HepG2 (cell line): ENCODE data around the gene ZNF22. TPM values are rescaled to one million over a fixed set of nuclear protein-coding genes. Genes with fewer than 3 reads are reported as not detected.

Source experiments
- AGO2 ChIP-seq: fragments of 200-400 bp; formaldehyde crosslinking; optimal IDR thresholded peaks from 2 replicates; pipeline ENCODE3; 2017; ENCODE audit warnings: mild to moderate bottlenecking, low read depth, low read length, moderate library complexity
- BRCA1 ChIP-seq: sonication (generic); formaldehyde crosslinking; IDR thresholded peaks from 2 replicates; pipeline ENCODE4 v1.4.0; 2020; ENCODE audit warnings: missing genetic modification reagents
- FOXC1 ChIP-seq: sonication (generic); formaldehyde crosslinking; IDR thresholded peaks from 2 replicates; pipeline ENCODE4 v1.8.0; 2022; ENCODE audit warnings: mild to moderate bottlenecking, missing genetic modification reagents, borderline replicate concordance
- HOXD1 ChIP-seq: sonication (generic); formaldehyde crosslinking; IDR thresholded peaks from 2 replicates; pipeline ENCODE4 v1.5.0; 2020; ENCODE audit warnings: missing genetic modification reagents
- IRF2 ChIP-seq: IDR thresholded peaks from 2 replicates; pipeline ENCODE4 v1.6.1; 2018; ENCODE audit warnings: missing genetic modification reagents, missing compliant biosample characterization
- KDM4B ChIP-seq: sonication (generic); formaldehyde crosslinking; IDR thresholded peaks from 2 replicates; pipeline ENCODE4 v1.4.0; 2020; ENCODE audit warnings: missing genetic modification reagents
- LCORL ChIP-seq, 2 experiments: fragments of 450-650 bp in 1 of 2; sonication (generic) in 1 of 2; formaldehyde crosslinking in 1 of 2; IDR thresholded peaks; 2 replicates each; pipeline versions ENCODE4 v1.5.0 to v1.6.1; 2017 to 2020; ENCODE audit warnings: antibody characterized with exemption in 1 of 2, missing genetic modification reagents in 1 of 2
- NFE2 ChIP-seq: sonication (generic); formaldehyde crosslinking; IDR thresholded peaks from 2 replicates; pipeline ENCODE4 v1.4.0; 2020; ENCODE audit warnings: missing genetic modification reagents
- NFYC ChIP-seq: IDR thresholded peaks from 2 replicates; pipeline ENCODE4 v1.6.1; 2016; ENCODE audit warnings: missing genetic modification reagents, missing compliant biosample characterization
- PCBP1 ChIP-seq: fragments of 200-400 bp; formaldehyde crosslinking; IDR thresholded peaks from 2 replicates; pipeline ENCODE4 v1.6.1; 2017; ENCODE audit warnings: mild to moderate bottlenecking, low read depth, low read length, borderline replicate concordance
- SAP130 ChIP-seq: IDR thresholded peaks from 2 replicates; pipeline ENCODE4 v1.6.1; 2016; ENCODE audit warnings: low read depth
- SMAD9 ChIP-seq: sonication (generic); formaldehyde crosslinking; IDR thresholded peaks from 2 replicates; pipeline ENCODE4 v1.5.1; 2020; ENCODE audit warnings: mild to moderate bottlenecking, missing genetic modification reagents
- SP1 ChIP-seq, 2 experiments: fragments of 450-650 bp in 1 of 2; sonication (generic) in 1 of 2; formaldehyde crosslinking in 1 of 2; IDR thresholded peaks; 2 replicates each; pipeline versions ENCODE4 v1.4.0 to v1.6.1; 2016 to 2020; ENCODE audit warnings: missing genetic modification reagents in 1 of 2
- SP5 ChIP-seq: IDR thresholded peaks from 2 replicates; pipeline ENCODE4 v1.6.1; 2016; ENCODE audit warnings: low read depth, borderline replicate concordance
- ZNF121 ChIP-seq: sonication (generic); formaldehyde crosslinking; IDR thresholded peaks from 2 replicates; pipeline ENCODE4 v1.5.0; 2020; ENCODE audit warnings: mild to moderate bottlenecking, missing genetic modification reagents
- ZNF17 ChIP-seq: sonication (generic); formaldehyde crosslinking; IDR thresholded peaks from 2 replicates; pipeline ENCODE4 v1.5.0; 2020; ENCODE audit warnings: mild to moderate bottlenecking, missing genetic modification reagents
- ZNF556 ChIP-seq: sonication (generic); formaldehyde crosslinking; IDR thresholded peaks from 2 replicates; pipeline ENCODE4 v1.4.0; 2020; ENCODE audit warnings: mild to moderate bottlenecking, missing genetic modification reagents, borderline replicate concordance
- polyA plus RNA-seq, 8 experiments: library from polyadenylated mRNA; depleted of rRNA in 3 of 8; stranded (reverse) in 7 of 8; unstranded in 1 of 8; fragments of >200 nt; fragmentation: Illumina TruSeq in 4 of 8; extraction: Trizol in 4 of 8; gene quantifications; 2 replicates each; pipeline versions ENCODE4 v1.2.1 to v1.2.3, GENCODE V29; 2011 to 2016; ENCODE audit warnings: low read depth in 4 of 8, missing spikeins in 1 of 8, mixed read lengths in 1 of 8; ENCODE audit not compliant: insufficient read depth in 1 of 8
- total RNA-seq, 5 experiments: library from RNA; depleted of rRNA; stranded (reverse); fragments of >200 nt; fragmentation: Illumina TruSeq; extraction: Trizol; gene quantifications; 2 replicates each; pipeline ENCODE4 v1.2.3, GENCODE V29; 2016; ENCODE audit warnings: low read depth in 1 of 5
- TF ChIP-seq, protein P1 (sequence below): IDR thresholded peaks from 2 replicates; pipeline ENCODE4 v1.6.1; 2016; ENCODE audit warnings: control low read depth
- TF ChIP-seq, protein P2 (sequence below): sonication (generic); formaldehyde crosslinking; IDR thresholded peaks from 2 replicates; pipeline ENCODE4 v1.4.0; 2020; ENCODE audit warnings: low read depth, missing genetic modification reagents
- TF ChIP-seq, protein P3 (sequence below): IDR thresholded peaks from 2 replicates; pipeline ENCODE4 v1.6.1; 2016
- TF ChIP-seq, protein P4 (sequence below): IDR thresholded peaks from 2 replicates; pipeline ENCODE4 v1.6.1; 2018; ENCODE audit warnings: missing genetic modification reagents
- TF ChIP-seq, protein P5 (sequence below): sonication (generic); formaldehyde crosslinking; IDR thresholded peaks from 2 replicates; pipeline ENCODE4 v1.5.0; 2020; ENCODE audit warnings: mild to moderate bottlenecking, missing genetic modification reagents

Gene ZNF22
- total and polyA plus RNA-seq, 2 of the 13 experiments (the other 11 are each of a cell fraction or from before 2014, with no cell fraction given), result 0.40 to 1.3 TPM

DNA sequence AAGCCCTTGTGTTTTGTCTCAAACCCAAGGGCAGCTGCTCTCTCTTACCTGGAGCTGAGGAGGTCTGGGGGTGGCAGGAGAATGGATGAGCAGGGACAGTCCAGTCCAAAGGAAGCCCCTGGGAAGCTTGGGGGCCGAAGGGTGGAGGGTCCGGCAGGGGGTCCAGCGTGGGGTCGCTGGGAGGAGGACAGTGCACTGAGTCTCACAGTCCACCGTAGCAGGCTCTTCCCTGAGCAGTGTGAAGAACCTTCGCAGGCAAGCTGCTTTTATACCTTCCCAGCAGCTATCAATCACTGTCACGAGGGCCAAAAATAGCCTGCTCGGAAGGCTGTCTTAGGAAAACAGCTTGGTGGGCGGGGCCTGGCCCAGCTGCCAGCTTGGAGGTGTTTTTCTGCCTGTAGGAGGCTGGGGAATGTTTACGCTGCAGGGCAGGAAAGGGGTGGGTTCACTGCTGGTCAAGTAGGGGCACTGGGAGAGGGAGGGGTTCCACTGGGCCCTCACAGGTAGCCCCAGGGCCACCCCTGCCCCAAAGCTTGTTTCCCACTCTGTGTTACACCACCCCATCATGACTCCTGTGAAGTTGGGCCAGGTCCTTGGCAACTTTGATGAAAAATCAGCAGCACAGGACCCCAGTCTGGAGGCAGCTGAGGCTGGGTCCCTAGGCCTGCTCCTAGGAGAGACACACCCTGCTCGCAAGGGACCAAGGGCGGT lies 22.0 kb upstream of the ZNF22 start, which contains the start of gene DEPP1 (continued):
- TF ChIP-seq, protein P1, sequence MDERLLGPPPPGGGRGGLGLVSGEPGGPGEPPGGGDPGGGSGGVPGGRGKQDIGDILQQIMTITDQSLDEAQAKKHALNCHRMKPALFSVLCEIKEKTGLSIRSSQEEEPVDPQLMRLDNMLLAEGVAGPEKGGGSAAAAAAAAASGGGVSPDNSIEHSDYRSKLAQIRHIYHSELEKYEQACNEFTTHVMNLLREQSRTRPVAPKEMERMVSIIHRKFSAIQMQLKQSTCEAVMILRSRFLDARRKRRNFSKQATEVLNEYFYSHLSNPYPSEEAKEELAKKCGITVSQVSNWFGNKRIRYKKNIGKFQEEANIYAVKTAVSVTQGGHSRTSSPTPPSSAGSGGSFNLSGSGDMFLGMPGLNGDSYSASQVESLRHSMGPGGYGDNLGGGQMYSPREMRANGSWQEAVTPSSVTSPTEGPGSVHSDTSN (CRISPR knock-in tag), result peak; percentile 97
- no peak for TF ChIP-seq SP1 (IDR thresholded peaks at IDR 0.05)
- TF ChIP-seq SP1 (CRISPR knock-in tag; IDR thresholded peaks at IDR 0.05), result peak; percentile 88
- peak; percentile 97 for TF ChIP-seq SP5 (CRISPR knock-in tag)
- peak; percentile 94 for TF ChIP-seq SAP130 (CRISPR knock-in tag)
- no peak; the same call in 1 of the 2 replicates for TF ChIP-seq ZNF17 (CRISPR knock-in tag)
- peak; percentile 98 for TF ChIP-seq KDM4B (CRISPR knock-in tag)
- TF ChIP-seq, protein P2, sequence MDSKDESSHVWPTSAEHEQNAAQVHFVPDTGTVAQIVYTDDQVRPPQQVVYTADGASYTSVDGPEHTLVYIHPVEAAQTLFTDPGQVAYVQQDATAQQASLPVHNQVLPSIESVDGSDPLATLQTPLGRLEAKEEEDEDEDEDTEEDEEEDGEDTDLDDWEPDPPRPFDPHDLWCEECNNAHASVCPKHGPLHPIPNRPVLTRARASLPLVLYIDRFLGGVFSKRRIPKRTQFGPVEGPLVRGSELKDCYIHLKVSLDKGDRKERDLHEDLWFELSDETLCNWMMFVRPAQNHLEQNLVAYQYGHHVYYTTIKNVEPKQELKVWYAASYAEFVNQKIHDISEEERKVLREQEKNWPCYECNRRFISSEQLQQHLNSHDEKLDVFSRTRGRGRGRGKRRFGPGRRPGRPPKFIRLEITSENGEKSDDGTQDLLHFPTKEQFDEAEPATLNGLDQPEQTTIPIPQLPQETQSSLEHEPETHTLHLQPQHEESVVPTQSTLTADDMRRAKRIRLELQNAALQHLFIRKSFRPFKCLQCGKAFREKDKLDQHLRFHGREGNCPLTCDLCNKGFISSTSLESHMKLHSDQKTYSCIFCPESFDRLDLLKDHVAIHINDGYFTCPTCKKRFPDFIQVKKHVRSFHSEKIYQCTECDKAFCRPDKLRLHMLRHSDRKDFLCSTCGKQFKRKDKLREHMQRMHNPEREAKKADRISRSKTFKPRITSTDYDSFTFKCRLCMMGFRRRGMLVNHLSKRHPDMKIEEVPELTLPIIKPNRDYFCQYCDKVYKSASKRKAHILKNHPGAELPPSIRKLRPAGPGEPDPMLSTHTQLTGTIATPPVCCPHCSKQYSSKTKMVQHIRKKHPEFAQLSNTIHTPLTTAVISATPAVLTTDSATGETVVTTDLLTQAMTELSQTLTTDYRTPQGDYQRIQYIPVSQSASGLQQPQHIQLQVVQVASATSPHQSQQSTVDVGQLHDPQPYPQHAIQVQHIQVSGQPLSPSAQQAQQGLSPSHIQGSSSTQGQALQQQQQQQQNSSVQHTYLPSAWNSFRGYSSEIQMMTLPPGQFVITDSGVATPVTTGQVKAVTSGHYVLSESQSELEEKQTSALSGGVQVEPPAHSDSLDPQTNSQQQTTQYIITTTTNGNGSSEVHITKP (CRISPR knock-in tag), result peak; percentile 77; the same call in 1 of the 2 replicates
- no peak for TF ChIP-seq BRCA1 (CRISPR knock-in tag)
- TF ChIP-seq, protein P3, sequence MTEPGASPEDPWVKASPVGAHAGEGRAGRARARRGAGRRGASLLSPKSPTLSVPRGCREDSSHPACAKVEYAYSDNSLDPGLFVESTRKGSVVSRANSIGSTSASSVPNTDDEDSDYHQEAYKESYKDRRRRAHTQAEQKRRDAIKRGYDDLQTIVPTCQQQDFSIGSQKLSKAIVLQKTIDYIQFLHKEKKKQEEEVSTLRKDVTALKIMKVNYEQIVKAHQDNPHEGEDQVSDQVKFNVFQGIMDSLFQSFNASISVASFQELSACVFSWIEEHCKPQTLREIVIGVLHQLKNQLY (CRISPR knock-in tag), result peak; percentile 72; the same call in 1 of the 2 replicates
- TF ChIP-seq, protein P4, sequence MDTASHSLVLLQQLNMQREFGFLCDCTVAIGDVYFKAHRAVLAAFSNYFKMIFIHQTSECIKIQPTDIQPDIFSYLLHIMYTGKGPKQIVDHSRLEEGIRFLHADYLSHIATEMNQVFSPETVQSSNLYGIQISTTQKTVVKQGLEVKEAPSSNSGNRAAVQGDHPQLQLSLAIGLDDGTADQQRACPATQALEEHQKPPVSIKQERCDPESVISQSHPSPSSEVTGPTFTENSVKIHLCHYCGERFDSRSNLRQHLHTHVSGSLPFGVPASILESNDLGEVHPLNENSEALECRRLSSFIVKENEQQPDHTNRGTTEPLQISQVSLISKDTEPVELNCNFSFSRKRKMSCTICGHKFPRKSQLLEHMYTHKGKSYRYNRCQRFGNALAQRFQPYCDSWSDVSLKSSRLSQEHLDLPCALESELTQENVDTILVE (CRISPR knock-in tag), result peak; percentile 82
- peak; percentile 100 for TF ChIP-seq HOXD1 (CRISPR knock-in tag)
- TF ChIP-seq FOXC1 (CRISPR knock-in tag), result peak; percentile 74; the same call in 1 of the 2 replicates
- peak; percentile 1 for TF ChIP-seq AGO2
- TF ChIP-seq IRF2 (CRISPR knock-in tag), result peak; percentile 95
- no peak for TF ChIP-seq NFE2 (CRISPR knock-in tag)
- TF ChIP-seq LCORL (IDR thresholded peaks at IDR 0.05), result no peak
- peak; percentile 74 for TF ChIP-seq LCORL (CRISPR knock-in tag; IDR thresholded peaks at IDR 0.05)
- peak; percentile 33; the same call in 1 of the 2 replicates for TF ChIP-seq SMAD9 (CRISPR knock-in tag)
- 0 out of 2 replicates have a peak, but pooled peaks have one; percentile 29 for TF ChIP-seq ZNF121 (CRISPR knock-in tag)
- TF ChIP-seq, protein P5, sequence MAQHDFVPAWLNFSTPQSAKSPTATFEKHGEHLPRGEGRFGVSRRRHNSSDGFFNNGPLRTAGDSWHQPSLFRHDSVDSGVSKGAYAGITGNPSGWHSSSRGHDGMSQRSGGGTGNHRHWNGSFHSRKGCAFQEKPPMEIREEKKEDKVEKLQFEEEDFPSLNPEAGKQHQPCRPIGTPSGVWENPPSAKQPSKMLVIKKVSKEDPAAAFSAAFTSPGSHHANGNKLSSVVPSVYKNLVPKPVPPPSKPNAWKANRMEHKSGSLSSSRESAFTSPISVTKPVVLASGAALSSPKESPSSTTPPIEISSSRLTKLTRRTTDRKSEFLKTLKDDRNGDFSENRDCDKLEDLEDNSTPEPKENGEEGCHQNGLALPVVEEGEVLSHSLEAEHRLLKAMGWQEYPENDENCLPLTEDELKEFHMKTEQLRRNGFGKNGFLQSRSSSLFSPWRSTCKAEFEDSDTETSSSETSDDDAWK, result no peak
- 0 out of 2 replicates have a peak, but pooled peaks have one; percentile 75 for TF ChIP-seq PCBP1
- peak; percentile 69; the same call in 1 of the 2 replicates for TF ChIP-seq ZNF556
- TF ChIP-seq NFYC (CRISPR knock-in tag), result peak; percentile 52; the same call in 1 of the 2 replicates
